Astrocyte (in vitro differentiated cells and primary cell): ENCODE results near the gene UGT1A9. TPM values are rescaled to one million over a fixed set of nuclear protein-coding genes. Genes with fewer than 3 reads are reported as not detected.

ENCODE experiments used
- DNase-seq: peaks from one replicate; pipeline ENCODE4 v3.0.0-alpha.2; 2010; ENCODE audit warnings: low read depth
- FAIRE-seq: peaks from 2 replicates; lab custom pipeline; 2011; peaks lifted over from hg19 to GRCh38; lab: Jason Lieb, UNC
- H2AFZ ChIP-seq: 2 replicates; pipeline ENCODE4 v1.6.0; 2012; ENCODE audit warnings: low read depth, low read length, inconsistent platforms
- H3K27ac ChIP-seq: 2 replicates; pipeline ENCODE4 v1.5.1; 2011; ENCODE audit warnings: low read depth, low read length, inconsistent platforms
- H3K27me3 ChIP-seq: 2 replicates; pipeline ENCODE4 v1.6.0; 2011; ENCODE audit warnings: low read length, inconsistent platforms; ENCODE audit not compliant: insufficient read depth
- H3K36me3 ChIP-seq: 2 replicates; pipeline ENCODE4 v1.5.1; 2011; ENCODE audit warnings: low read length, inconsistent platforms; ENCODE audit not compliant: insufficient read depth
- H3K4me1 ChIP-seq: 2 replicates; pipeline ENCODE4 v1.5.1; 2011; ENCODE audit warnings: low read length, inconsistent platforms; ENCODE audit not compliant: insufficient read depth
- H3K4me2 ChIP-seq: 2 replicates; pipeline ENCODE4 v1.6.0; 2012; ENCODE audit warnings: low read length, inconsistent platforms
- H3K4me3 ChIP-seq: 2 replicates; pipeline ENCODE4 v1.5.1; 2011; ENCODE audit warnings: low read depth, mild to moderate bottlenecking, low read length, inconsistent platforms; ENCODE audit not compliant: insufficient read depth
- H3K79me2 ChIP-seq: 2 replicates; pipeline ENCODE4 v1.6.0; 2012; ENCODE audit warnings: mild to moderate bottlenecking, low read length, inconsistent platforms; ENCODE audit not compliant: insufficient read depth
- H3K9ac ChIP-seq: 2 replicates; pipeline ENCODE4 v1.6.0; 2012; ENCODE audit warnings: mild to moderate bottlenecking, low read length, inconsistent platforms
- H3K9me3 ChIP-seq: 2 replicates; pipeline ENCODE4 v1.5.1; 2012; ENCODE audit warnings: low read depth, mild to moderate bottlenecking, low read length, inconsistent platforms; ENCODE audit not compliant: insufficient read depth
- H4K20me1 ChIP-seq: 2 replicates; pipeline ENCODE4 v1.6.0; 2012; ENCODE audit warnings: low read length, inconsistent platforms; ENCODE audit not compliant: insufficient read depth
- H3K27ac Mint-ChIP-seq: one replicate; pipeline ENCODE4 v1.8.0; 2021; ENCODE audit warnings: mild to moderate bottlenecking, mixed read lengths; ENCODE audit not compliant: unreplicated experiment
- H3K27me3 Mint-ChIP-seq: one replicate; pipeline ENCODE4 v1.8.0; 2021; ENCODE audit warnings: low read depth, mixed read lengths; ENCODE audit not compliant: unreplicated experiment
- H3K36me3 Mint-ChIP-seq: one replicate; pipeline ENCODE4 v1.8.0; 2021; ENCODE audit warnings: low read depth, mixed read lengths; ENCODE audit not compliant: unreplicated experiment
- H3K4me1 Mint-ChIP-seq: one replicate; pipeline ENCODE4 v1.8.0; 2021; ENCODE audit warnings: low read depth, mixed read lengths; ENCODE audit not compliant: unreplicated experiment
- H3K4me3 Mint-ChIP-seq: one replicate; pipeline ENCODE4 v1.8.0; 2021; ENCODE audit warnings: mild to moderate bottlenecking, moderate library complexity, mixed read lengths; ENCODE audit not compliant: unreplicated experiment
- H3K9me3 Mint-ChIP-seq: one replicate; pipeline ENCODE4 v1.8.0; 2021; ENCODE audit warnings: mild to moderate bottlenecking, mixed read lengths; ENCODE audit not compliant: unreplicated experiment
- CTCF ChIP-seq: IDR thresholded peaks from 2 replicates; pipeline ENCODE4 v1.5.1; 2011; ENCODE audit warnings: low read depth, mild to moderate bottlenecking, inconsistent platforms, low read length, moderate library complexity; ENCODE audit not compliant: insufficient read depth
- EZH2 ChIP-seq: IDR thresholded peaks from 2 replicates; pipeline ENCODE4 v1.6.1; 2012; ENCODE audit warnings: mild to moderate bottlenecking, low read length, inconsistent platforms; ENCODE audit not compliant: insufficient read depth
- total RNA-seq: library from RNA; stranded (reverse); gene quantifications from 2 replicates; pipeline ENCODE4 v1.2.1, GENCODE V29; 2021

The UGT1A9 gene
- total RNA-seq, 1 donor from 2014 or later, result not detected

GRCh38 chr2:233658610-233659009, 13.1 kb upstream of the UGT1A9 start:
- Histone ChIP-seq H3K4me1 (no peaks in the 10 kb centered on the region), H3K4me3 (no peak overlapping the region), H3K9ac (no peak overlapping the region), H3K9me3 (no peaks in the 10 kb centered on the region), H4K20me1 (no peaks in the 10 kb centered on the region), H3K27ac (no peak overlapping the region), H2AFZ (no peak overlapping the region), H3K27me3 (peaks cover 2% of the 10 kb centered on the region), H3K36me3 (no peaks in the 10 kb centered on the region), H3K79me2 (no peaks in the 10 kb centered on the region), H3K4me2 (no peak overlapping the region)
- Mint-ChIP-seq H3K27ac (no peak overlapping the region), H3K36me3 (no peaks in the 10 kb centered on the region), H3K27me3 (peaks cover 11% of the 10 kb centered on the region), H3K4me1 (no peaks in the 10 kb centered on the region), H3K9me3 (peaks cover 9% of the 10 kb centered on the region), H3K4me3 (no peak overlapping the region)
- TF ChIP-seq CTCF (no peak), EZH2 (no peak)
- no peak for DNase-seq
- FAIRE-seq, result no peak

- DNase-seq (no peak), FAIRE-seq (no peak)
- no peaks in the 10 kb centered on the region for H4K20me1 ChIP-seq
- H3K9me3 ChIP-seq, result no peaks in the 10 kb centered on the region
- no peak overlapping the region for H2AFZ ChIP-seq
- peaks cover 2% of the 10 kb centered on the region for H3K27me3 ChIP-seq
- H3K36me3 ChIP-seq, result no peaks in the 10 kb centered on the region
- no peaks in the 10 kb centered on the region for H3K79me2 ChIP-seq
- no peak for TF ChIP-seq EZH2
- TF ChIP-seq CTCF, result no peak
- Mint-ChIP-seq H3K4me3 (no peak overlapping the region), H3K9me3 (peaks cover 9% of the 10 kb centered on the region), H3K27me3 (peaks cover 6% of the 10 kb centered on the region), H3K4me1 (no peaks in the 10 kb centered on the region), H3K27ac (no peak overlapping the region), H3K36me3 (no peaks in the 10 kb centered on the region)
- no peak overlapping the region for H3K27ac ChIP-seq
- no peak overlapping the region for H3K4me3 ChIP-seq
- H3K4me1 ChIP-seq, result no peaks in the 10 kb centered on the region
- H3K9ac ChIP-seq, result no peak overlapping the region
- no peak overlapping the region for H3K4me2 ChIP-seq
Observed at GRCh38 chr2:233663911-233664310, 7.8 kb upstream of the UGT1A9 start.

GRCh38 chr2:233668605-233669260, 3.0 kb upstream of the UGT1A9 start:
- Mint-ChIP-seq H3K27ac (no peak overlapping the region), H3K36me3 (peaks cover 2% of the 10 kb centered on the region), H3K27me3 (peaks cover 15% of the 10 kb centered on the region), H3K9me3 (peaks cover 2% of the 10 kb centered on the region), H3K4me1 (no peaks in the 10 kb centered on the region), H3K4me3 (no peak overlapping the region)
- Histone ChIP-seq H3K36me3 (no peaks in the 10 kb centered on the region), H3K9me3 (no peaks in the 10 kb centered on the region), H3K27ac (no peak overlapping the region), H3K27me3 (no peaks in the 10 kb centered on the region), H3K9ac (no peak overlapping the region), H3K79me2 (no peaks in the 10 kb centered on the region), H3K4me1 (no peaks in the 10 kb centered on the region), H2AFZ (no peak overlapping the region), H3K4me3 (no peak overlapping the region), H4K20me1 (no peaks in the 10 kb centered on the region), H3K4me2 (no peak overlapping the region)
- TF ChIP-seq EZH2 (no peak), CTCF (no peak)
- FAIRE-seq (no peak), DNase-seq (no peak)
